ELF-1 (cell line): ENCODE results near the gene EHD4.

Experiments used
- DNase-seq: peaks from one replicate; pipeline ENCODE4 v3.0.0-alpha.2; 2016; ENCODE audit warnings: low read depth, low spot score

EHD4 gene

GRCh38 chr15:41936649-41937567 lies 35.4 kb downstream of the EHD4 start:
- DNase-seq, result no peak

GRCh38 chr15:41936155-41936554 lies 36.2 kb downstream of the EHD4 start:
- DNase-seq, result no peak

DNA sequence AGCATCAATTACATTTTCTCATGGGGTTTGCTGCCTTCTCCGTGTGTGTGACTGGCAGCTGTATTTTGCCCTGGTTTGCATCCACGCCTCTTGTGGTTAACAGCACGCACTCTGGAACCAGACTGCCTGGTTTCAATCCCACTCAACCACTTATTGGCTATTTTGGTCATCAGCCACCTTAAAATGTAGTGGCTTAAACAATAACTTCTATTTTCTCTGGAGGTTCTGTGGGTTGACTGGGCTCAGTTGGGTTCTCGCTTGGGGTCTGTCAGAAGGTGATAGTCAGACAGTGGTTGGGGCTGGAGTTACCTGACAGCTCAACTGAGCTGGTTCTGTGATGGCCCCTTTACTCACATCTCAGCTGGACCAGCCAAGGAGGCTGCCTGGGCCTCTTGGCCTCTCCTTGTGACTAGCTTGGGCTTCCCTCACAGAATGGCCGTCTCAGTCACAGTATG lies 36.8 kb downstream of the EHD4 start:
- no peak for DNase-seq

- DNase-seq, result no peak
Observed at GRCh38 chr15:41934843-41935242, 37.5 kb downstream of the EHD4 start.

- no peak for DNase-seq
Observed at GRCh38 chr15:41933771-41934170, 38.6 kb downstream of the EHD4 start.

DNA sequence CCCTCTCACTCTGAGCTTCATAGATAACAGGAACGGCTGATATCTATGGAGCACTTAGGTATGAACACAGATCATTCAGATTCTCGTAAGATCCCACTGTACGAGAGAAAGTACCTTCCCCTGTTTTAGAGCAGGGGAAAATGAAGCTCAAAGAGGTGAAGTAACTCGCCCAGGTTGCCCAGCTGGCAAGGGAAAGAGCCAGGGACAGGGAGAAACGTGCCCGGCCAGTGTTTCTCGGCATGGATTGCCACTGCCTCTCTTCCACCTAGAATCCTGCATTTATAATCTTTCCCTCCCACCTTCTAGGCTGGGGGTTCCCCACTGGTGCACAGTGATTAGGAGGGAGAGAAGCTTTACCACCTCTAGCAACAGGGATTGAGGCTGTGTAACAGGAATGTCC lies 39.0 kb downstream of the EHD4 start:
- no peak for DNase-seq

DNA sequence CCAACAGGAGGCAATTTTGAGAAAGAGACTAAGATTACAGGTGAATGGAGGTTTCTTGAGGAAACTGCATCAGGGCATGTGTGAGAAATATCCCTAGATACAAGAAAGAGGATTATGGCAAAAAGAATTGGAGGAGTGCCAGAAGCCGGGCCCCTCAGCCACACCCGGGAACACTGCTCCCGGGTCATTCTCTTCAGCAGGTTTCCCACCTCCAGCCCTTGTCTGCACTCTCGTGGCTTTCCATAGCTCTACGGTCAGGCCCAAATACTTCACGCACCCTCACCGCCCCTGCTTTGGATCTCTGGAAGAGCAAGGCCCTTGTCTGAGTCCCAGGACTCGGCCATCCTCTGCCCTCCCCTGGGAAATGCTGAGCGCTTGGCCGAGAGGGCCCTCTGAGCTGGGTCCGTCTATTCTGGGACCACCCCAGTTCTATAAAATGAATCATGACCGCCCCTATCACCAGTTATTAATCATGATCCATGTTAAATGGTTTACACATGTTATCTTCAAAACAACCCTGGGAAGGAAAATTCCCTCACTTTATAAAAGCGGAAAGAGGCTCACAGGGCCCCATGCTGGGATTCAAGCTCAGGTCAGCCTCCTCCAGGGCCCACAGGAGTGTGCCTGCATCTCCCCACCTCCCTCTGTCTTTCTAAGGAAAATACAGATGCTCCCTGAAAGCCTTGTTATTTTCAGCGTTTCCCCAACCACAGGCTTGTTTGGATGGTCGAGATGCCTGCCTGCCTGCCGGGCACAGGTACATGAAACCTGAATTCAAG lies 39.7 kb downstream of the EHD4 start:
- DNase-seq, result no peak

GRCh38 chr15:41932101-41932500 lies 40.3 kb downstream of the EHD4 start:
- no peak for DNase-seq

- DNase-seq, result no peak
Observed at GRCh38 chr15:41930867-41931222, 41.5 kb downstream of the EHD4 start.

DNA sequence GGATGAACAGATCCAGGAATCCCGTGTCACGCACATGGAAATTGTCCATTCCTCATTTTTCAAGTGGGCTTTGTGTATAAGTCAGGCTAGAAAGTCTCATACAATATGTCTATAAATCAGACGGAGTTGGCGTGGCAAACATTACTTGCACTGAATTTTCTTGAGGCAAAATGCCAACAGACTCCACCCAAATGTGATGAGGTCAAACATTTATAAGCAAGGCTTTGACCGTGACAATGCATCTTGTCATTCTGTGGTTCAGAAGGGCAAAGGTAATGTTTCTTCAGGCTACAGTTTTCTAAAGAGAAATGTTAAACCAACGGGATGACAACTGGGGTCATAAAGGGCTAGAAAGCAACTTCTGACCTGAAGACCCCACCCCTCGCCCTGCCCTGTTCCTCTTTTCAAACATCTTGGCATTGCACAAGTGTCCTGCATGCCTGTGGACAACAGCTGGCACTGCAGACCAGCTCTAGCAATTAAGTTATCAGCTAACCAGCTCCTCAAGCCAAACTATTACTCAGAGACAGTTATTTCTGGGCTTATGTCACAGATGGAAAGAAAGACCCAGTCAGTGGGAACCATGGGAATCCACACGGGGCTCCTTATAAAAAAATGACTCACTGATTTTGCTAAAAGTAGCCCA lies 42.0 kb downstream of the EHD4 start:
- DNase-seq, result no peak

DNA sequence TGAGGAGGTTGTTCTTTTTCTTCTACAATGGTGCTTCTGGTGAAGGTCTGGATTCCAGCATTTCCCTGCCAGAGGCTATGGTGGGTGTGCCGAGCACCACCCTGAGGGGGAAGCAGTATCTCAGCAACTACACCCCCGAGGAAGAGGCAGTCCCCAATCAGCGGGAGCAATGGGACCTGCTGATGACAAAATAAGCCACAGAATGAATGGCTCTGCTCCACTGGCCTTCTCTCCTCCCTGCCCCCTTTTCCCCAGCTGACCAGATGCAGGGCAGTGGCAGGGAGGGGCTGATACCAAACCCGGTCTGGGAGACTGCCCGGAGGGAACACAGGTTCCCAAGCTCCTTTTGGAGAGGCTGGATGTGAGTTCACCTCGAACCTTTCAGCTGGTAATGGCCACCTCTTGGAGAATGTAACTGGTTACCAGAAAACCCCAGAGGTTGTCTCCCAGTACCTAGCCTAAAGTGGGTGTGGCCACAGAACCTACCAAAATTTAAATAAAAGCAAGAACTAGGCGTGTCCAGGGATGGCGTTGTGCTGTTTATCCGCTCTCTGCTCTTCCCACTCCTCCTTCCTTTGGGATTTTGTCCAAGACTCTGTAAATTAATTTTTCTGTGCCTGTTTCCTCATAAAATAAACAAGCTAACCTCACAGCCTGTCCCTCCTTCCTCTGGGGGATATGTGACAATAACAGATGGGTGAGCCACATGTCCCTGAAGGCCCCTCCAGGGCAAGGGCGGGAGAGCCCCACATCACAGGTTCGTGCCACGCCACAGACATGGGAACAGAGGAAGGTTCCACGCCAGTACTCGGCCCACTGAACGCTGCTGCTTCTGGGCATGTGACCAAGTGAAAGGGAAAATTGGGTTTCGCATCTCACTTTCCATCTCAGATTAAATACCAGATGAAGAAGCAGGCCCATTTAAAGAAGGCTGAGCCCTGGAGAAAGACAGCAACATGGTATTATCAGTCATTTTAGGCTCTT lies 43.4 kb downstream of the EHD4 start:
- DNase-seq, result peak; percentile 77

DNA sequence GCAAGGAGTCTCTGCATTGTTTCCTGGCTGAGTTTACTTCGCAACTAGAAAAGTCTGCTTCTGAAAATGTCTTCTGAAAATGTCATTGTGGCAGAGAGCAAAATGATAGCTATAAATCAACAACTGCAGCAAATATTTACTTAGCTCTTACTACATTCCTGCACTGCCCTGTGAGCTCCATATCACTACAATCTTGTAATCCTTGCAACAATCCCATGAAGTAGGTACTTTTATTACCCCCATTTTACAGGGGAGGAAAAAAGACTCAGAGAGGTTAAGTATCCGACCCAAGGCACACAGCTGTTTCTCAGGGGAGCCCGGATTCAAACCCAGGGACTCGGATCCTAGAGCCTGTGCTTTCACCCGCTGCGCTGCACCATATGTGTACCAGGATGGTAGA lies 44.3 kb downstream of the EHD4 start:
- DNase-seq, result no peak

- DNase-seq, result no peak
Observed at GRCh38 chr15:41927536-41927935, 44.8 kb downstream of the EHD4 start.

- peak; percentile 29 for DNase-seq
Observed at GRCh38 chr15:41926185-41927056, 45.9 kb downstream of the EHD4 start.

GRCh38 chr15:41925086-41925608 lies 47.2 kb downstream of the EHD4 start:
- DNase-seq, result no peak

GRCh38 chr15:41923401-41923997 lies 48.9 kb downstream of the EHD4 start:
- no peak for DNase-seq

DNA sequence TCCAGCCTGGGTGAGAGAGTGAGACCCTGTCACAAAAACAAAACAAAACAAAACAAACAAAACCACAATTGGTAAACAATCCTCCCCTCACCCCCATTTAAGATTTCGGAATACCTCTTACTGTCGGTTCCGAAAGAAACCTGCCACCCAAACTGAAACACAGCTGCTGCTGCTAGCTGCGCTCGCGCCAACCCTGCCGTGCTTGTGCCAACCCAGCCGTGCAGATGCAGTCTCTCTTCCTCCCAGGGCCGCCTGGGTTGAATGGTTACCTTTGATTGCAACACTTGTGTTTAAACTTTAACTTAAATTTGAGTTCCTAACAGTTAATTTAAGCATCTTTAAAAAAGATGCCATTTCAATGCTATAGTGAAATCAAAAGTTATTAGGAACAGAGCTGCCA lies 50.0 kb downstream of the EHD4 start:
- DNase-seq, result no peak

DNA sequence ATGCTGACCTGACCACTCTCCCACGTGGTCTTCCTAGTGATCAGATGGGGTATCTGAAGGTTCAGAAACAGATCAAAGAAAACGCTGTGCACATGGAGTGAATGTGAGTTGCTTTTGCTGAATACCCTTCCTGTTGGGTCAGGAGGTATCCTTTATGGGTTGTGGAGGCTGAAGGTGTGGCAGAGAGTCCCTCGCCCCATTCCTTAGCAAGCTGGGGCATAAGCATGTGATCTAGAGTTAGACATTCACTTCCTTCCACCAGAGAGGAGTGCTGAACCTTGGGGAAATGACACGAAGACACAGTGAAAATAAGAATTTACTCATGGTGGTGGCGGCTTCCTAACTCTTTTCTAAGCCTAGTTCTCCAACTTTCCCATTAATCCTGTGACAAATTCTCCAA lies 50.7 kb downstream of the EHD4 start:
- no peak for DNase-seq

GRCh38 chr15:41921167-41921566 lies 51.2 kb downstream of the EHD4 start:
- DNase-seq, result no peak
